Omental fat pad (tissue), 4 donors: ENCODE measurements around the gene TMEM108. TPM values are rescaled to one million over a fixed set of nuclear protein-coding genes. Genes with fewer than 3 reads are reported as not detected.

Experiments used
- ATAC-seq: fragments of 150-250 bp; one replicate; pipeline ENCODE4 v1.9.1; 2016; ENCODE audit warnings: mild to moderate bottlenecking, moderate library complexity; ENCODE audit not compliant: low FRiP score
- DNase-seq: peaks from one replicate; pipeline ENCODE4 v3.0.0-alpha.2; 2019; ENCODE audit warnings: low spot score
- total RNA-seq, 4 donors: library from RNA; depleted of rRNA; stranded (reverse); fragments of >200 nt; gene quantifications; one replicate each; pipeline ENCODE4 v1.1.0, GENCODE V29; 2016
- TF ChIP-seq, protein P1 (sequence below), 3 donors: fragments of 450-650 bp; IDR thresholded peaks; one replicate each; pipeline ENCODE4 v1.5.1; 2016 to 2017; ENCODE audit warnings: antibody characterized with exemption in 3 of 3, mild to moderate bottlenecking in 3 of 3, moderate library complexity in 2 of 3

The TMEM108 gene
- total RNA-seq, 4 donors from 2014 or later: 0.93 to 1.3 (median 0.96) TPM; not detected in 1

DNA sequence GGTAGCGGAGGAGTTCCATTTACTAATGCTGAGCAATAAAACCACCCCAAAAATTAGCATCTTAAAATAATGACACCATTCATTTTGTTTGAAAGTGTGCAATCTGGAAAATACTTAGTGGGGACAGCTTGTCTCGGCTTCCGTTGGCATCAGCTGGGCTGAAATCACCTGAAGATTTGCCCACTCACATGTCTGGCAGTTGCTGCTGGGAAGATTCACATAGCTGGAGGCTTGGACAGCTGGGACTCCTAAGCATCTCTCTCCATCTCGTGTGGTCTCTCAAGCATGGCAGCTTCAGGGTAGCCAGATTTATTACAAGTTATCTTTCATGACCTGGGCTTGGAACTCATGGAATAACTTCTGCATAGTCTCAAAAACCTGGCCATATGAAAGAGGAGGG lies 323.2 kb downstream of the TMEM108 start:
- no peak for DNase-seq
- no peak for ATAC-seq
- TF ChIP-seq, protein P1, sequence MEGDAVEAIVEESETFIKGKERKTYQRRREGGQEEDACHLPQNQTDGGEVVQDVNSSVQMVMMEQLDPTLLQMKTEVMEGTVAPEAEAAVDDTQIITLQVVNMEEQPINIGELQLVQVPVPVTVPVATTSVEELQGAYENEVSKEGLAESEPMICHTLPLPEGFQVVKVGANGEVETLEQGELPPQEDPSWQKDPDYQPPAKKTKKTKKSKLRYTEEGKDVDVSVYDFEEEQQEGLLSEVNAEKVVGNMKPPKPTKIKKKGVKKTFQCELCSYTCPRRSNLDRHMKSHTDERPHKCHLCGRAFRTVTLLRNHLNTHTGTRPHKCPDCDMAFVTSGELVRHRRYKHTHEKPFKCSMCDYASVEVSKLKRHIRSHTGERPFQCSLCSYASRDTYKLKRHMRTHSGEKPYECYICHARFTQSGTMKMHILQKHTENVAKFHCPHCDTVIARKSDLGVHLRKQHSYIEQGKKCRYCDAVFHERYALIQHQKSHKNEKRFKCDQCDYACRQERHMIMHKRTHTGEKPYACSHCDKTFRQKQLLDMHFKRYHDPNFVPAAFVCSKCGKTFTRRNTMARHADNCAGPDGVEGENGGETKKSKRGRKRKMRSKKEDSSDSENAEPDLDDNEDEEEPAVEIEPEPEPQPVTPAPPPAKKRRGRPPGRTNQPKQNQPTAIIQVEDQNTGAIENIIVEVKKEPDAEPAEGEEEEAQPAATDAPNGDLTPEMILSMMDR (IDR thresholded peaks at IDR 0.05): no peak

DNA sequence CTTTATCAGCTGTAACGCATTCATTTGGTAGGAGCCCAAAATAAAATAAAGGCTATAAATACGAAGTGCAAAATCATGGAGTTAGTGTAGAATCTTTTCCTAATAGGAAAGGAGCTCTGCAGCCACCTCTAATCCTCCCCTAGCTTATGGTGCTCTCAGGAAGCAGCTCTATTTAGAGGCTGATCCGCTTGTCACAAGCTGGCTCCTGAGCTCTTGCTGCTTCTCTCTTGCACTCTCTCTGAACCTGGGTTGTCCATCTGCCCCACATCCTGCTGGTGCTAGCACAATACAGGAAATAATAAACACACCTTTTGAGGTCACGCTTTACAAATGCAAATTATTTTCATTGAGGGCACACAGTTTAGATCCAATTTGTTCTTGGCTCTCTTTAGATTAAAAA lies 324.3 kb downstream of the TMEM108 start:
- no peak for ATAC-seq
- TF ChIP-seq, protein P1 (IDR thresholded peaks at IDR 0.05): no peak
- DNase-seq: no peak

DNA sequence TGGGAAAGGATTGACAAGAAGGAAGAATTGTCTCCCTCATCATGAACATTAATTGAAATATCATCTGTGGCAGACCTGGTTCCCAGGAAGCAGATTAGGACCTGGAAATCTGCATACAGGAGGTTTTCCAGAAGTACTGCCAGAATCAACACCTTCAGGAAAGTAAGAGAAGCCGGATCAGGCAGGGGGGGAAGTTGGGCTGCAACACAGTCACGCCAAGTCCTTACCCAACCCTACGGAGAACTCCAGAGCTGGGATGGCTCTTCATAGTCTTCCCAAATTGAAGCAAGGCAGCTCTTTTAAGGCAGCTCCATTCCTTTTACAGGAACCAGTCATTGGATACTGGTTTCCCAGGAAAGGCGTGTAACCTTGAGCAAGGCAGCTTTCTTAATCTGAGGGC lies 326.5 kb downstream of the TMEM108 start:
- no peak for ATAC-seq
- TF ChIP-seq, protein P1 (IDR thresholded peaks at IDR 0.05): no peak
- DNase-seq: no peak

DNA sequence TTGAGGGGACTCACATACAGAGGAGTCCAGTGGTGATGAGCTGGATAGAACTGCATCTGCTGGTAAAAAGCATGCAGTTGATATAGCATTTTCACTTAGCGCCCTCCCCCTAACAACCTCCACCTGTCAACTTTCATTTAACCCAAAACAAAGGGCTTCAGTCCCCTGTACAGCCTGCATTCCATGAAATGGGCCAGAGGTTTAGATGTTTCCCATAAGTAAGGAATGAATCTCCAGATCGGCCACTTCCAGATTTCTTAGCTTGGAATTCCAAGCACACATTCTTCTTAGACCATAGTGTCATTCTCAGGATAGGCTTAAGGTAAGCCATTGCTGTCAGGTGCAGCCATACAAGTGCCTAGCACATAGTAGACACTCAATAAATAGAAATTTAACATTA lies 328.7 kb downstream of the TMEM108 start:
- TF ChIP-seq, protein P1 (IDR thresholded peaks at IDR 0.05): no peak
- ATAC-seq (no peak), DNase-seq (no peak)

DNA sequence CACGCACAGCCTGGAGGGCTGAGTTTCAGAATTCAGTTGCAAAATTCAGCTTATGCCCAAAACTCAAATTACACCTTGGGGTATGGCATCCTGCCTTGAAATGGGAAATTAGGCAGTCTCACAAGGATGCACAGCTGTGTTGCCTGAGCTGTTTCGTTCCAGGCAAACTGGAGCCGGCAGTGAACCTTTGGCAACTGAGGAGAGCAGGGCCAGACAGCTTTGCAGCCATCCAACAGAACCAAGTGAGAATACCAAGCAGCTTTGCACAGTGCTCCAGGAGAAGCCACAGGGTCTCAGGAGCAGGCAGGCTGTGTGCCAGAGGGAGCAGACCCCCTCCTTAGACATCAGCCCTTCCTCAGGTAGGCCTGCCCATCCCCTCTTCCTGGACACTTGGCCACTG lies 329.2 kb downstream of the TMEM108 start:
- TF ChIP-seq, protein P1 (IDR thresholded peaks at IDR 0.05): no peak
- no peak for ATAC-seq
- DNase-seq: no peak

DNA sequence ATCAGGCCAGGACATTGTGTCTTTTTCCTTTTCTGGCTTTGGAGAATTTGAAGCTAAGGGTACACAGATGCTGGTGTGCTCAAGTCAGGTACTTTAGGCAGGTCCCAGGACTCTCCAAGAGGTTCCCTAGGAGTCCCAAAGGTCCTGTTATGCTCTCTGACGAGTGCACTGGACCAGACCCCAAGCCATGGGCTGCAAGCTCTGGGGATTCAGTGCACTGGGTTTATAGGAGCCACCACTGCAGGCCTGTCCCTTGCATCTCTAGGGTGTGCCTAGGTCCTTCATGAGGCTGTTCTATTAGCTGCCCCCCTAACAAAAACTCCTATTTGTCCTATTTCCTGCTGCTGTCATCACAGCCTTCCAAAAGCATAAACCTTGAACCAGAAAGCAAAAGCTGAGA lies 329.8 kb downstream of the TMEM108 start:
- TF ChIP-seq, protein P1 (IDR thresholded peaks at IDR 0.05): no peak
- no peak for ATAC-seq
- no peak for DNase-seq

DNA sequence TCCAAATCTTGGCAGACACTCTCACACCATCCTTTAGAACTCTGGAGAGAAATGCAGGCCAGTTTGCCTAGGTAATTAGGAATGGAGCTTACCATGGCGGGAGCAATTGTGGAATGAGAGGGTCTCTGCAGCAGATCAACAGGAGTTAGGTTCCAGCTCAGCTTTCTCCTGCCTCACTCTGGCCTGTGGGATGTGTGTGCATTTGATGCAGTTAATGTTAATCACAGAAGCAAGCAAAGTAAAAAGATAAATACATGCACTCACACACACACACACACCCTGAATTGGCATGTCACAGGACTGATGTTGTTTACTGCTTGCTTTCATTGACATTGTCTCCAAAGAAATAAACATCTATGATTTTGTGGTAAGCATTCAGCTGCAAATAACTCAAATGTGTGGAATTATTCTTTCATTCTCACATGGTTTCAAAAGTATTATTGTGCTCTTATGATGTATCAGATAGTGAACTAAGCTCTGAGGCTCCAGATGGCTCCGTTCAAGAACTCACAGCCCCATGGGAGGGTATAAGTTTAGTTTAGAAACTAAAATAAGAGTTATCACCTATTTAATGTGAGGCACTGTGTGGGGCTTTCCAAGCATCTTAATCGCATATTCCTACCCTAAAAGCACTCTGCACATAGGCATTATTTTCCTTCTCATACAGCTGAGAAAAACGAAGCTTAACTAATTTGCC lies 330.3 kb downstream of the TMEM108 start:
- DNase-seq (no peak), ATAC-seq (no peak)
- TF ChIP-seq, protein P1 (IDR thresholded peaks at IDR 0.05): no peak
